WTC11 (cell line): ENCODE data around the gene LIMS2. TPM values are rescaled to one million over a fixed set of nuclear protein-coding genes. Genes with fewer than 3 reads are reported as not detected.

Source experiments
- ATAC-seq: fragments of 200-7000 bp; cut with Tn5 transposase; 2 replicates; pipeline ENCODE4 v1.10.0; 2021; ENCODE audit warnings: mild to moderate bottlenecking, moderate library complexity
- CTCF ChIA-PET: fragments of 300-600 bp; sonication (Branson Sonifier 250); formaldehyde crosslinking; loops from one replicate; lab custom pipeline; 2021; ENCODE audit warnings: antibody characterized with exemption; lab: Charles Lee
- POLR2A ChIA-PET: fragments of 350-600 bp; sonication (Branson Sonifier 250); formaldehyde crosslinking; loops from one replicate; lab custom pipeline; 2021; ENCODE audit warnings: antibody characterized with exemption; lab: Charles Lee
- DNase-seq: peaks from one replicate; pipeline ENCODE4 v3.0.0; 2021; ENCODE audit warnings: low spot score
- H3K27ac Mint-ChIP-seq: 2 replicates; pipeline ENCODE4 v1.8.0; 2021; ENCODE audit warnings: mixed read lengths
- H3K27me3 Mint-ChIP-seq: 2 replicates; pipeline ENCODE4 v1.8.0; 2021; ENCODE audit warnings: low read depth, mild to moderate bottlenecking, moderate library complexity, mixed read lengths
- H3K36me3 Mint-ChIP-seq: 2 replicates; pipeline ENCODE4 v1.8.0; 2021; ENCODE audit warnings: mixed read lengths
- H3K4me1 Mint-ChIP-seq: 2 replicates; pipeline ENCODE4 v1.8.0; 2022; ENCODE audit warnings: mixed read lengths
- H3K4me3 Mint-ChIP-seq: 2 replicates; pipeline ENCODE4 v1.8.0; 2021; ENCODE audit warnings: mild to moderate bottlenecking, moderate library complexity, mixed read lengths
- H3K9me3 Mint-ChIP-seq: 2 replicates; pipeline ENCODE4 v1.8.0; 2021; ENCODE audit warnings: mixed read lengths
- AFF4 ChIP-seq: sonication (generic); formaldehyde crosslinking; IDR thresholded peaks from 2 replicates; pipeline ENCODE4 v1.8.1; 2023; ENCODE audit warnings: mild to moderate bottlenecking, missing genetic modification reagents, borderline replicate concordance
- CBFB ChIP-seq: sonication (generic); formaldehyde crosslinking; IDR thresholded peaks from 2 replicates; pipeline ENCODE4 v1.8.1; 2022; ENCODE audit warnings: mild to moderate bottlenecking, low read depth, missing genetic modification reagents
- E2F1 ChIP-seq: sonication (generic); formaldehyde crosslinking; IDR thresholded peaks from 2 replicates; pipeline ENCODE4 v1.8.0; 2022; ENCODE audit warnings: mild to moderate bottlenecking, missing genetic modification reagents
- ESRRA ChIP-seq: sonication (generic); formaldehyde crosslinking; IDR thresholded peaks from 2 replicates; pipeline ENCODE4 v1.8.1; 2022; ENCODE audit warnings: mild to moderate bottlenecking, missing genetic modification reagents, borderline replicate concordance
- FOXJ3 ChIP-seq: sonication (generic); formaldehyde crosslinking; IDR thresholded peaks from 2 replicates; pipeline ENCODE4 v1.9.0; 2021; ENCODE audit warnings: missing genetic modification reagents, mild to moderate bottlenecking, borderline replicate concordance
- GABPB1 ChIP-seq: sonication (generic); formaldehyde crosslinking; IDR thresholded peaks from 2 replicates; pipeline ENCODE4 v1.8.1; 2023; ENCODE audit warnings: mild to moderate bottlenecking, missing genetic modification reagents
- GTF2I ChIP-seq: fragments of 250-450 bp; sonication (Bioruptor Pico); conservative IDR thresholded peaks from 2 replicates; pipeline ENCODE4 v1.4.0; 2021; ENCODE audit warnings: mild to moderate bottlenecking
- KAT7 ChIP-seq: sonication (generic); formaldehyde crosslinking; IDR thresholded peaks from 2 replicates; pipeline ENCODE4 v1.8.1; 2023; ENCODE audit warnings: missing genetic modification reagents, mild to moderate bottlenecking, borderline replicate concordance
- MXD4 ChIP-seq: fragments of 250-450 bp; sonication (Bioruptor Pico); IDR thresholded peaks from 2 replicates; pipeline ENCODE4 v1.8.0; 2021; ENCODE audit warnings: mild to moderate bottlenecking, moderate library complexity, borderline replicate concordance
- NFATC4 ChIP-seq: fragments of 250-450 bp; sonication (Bioruptor Pico); IDR thresholded peaks from 2 replicates; pipeline ENCODE4 v1.9.0; 2021; ENCODE audit warnings: mild to moderate bottlenecking
- SOX15 ChIP-seq: fragments of 250-450 bp; sonication (Bioruptor Pico); IDR thresholded peaks from 2 replicates; pipeline ENCODE4 v1.9.0; 2021; ENCODE audit warnings: mild to moderate bottlenecking
- TCF7 ChIP-seq: sonication (generic); formaldehyde crosslinking; IDR thresholded peaks from 2 replicates; pipeline ENCODE4 v1.8.0; 2022; ENCODE audit warnings: mild to moderate bottlenecking, low read depth, missing genetic modification reagents, moderate library complexity
- ZNF138 ChIP-seq: sonication (generic); formaldehyde crosslinking; conservative IDR thresholded peaks from 2 replicates; pipeline ENCODE4 v1.8.1; 2022; ENCODE audit warnings: mild to moderate bottlenecking, moderate library complexity, missing genetic modification reagents
- ZNF219 ChIP-seq: sonication (generic); formaldehyde crosslinking; IDR thresholded peaks from 2 replicates; pipeline ENCODE4 v1.8.0; 2023; ENCODE audit warnings: missing genetic modification reagents, mild to moderate bottlenecking, borderline replicate concordance
- ZNF416 ChIP-seq: fragments of 250-450 bp; sonication (Bioruptor Pico); IDR thresholded peaks from 2 replicates; pipeline ENCODE4 v1.9.0; 2021; ENCODE audit warnings: mild to moderate bottlenecking, inconsistent platforms
- ZNF423 ChIP-seq: fragments of 250-450 bp; sonication (Bioruptor Pico); IDR thresholded peaks from 2 replicates; pipeline ENCODE4 v2.1.2; 2022; ENCODE audit warnings: mild to moderate bottlenecking, moderate library complexity
- ZSCAN18 ChIP-seq: fragments of 250-450 bp; sonication (Bioruptor Pico); IDR thresholded peaks from 2 replicates; pipeline ENCODE4 v2.1.2; 2022; ENCODE audit warnings: mild to moderate bottlenecking, moderate library complexity
- total RNA-seq: library from RNA; stranded (reverse); gene quantifications from 3 replicates; pipeline ENCODE4 v1.2.3, GENCODE V29; 2021
- TF ChIP-seq, protein P1 (sequence below): sonication (generic); formaldehyde crosslinking; IDR thresholded peaks from 2 replicates; pipeline ENCODE4 v1.8.1; 2022; ENCODE audit warnings: mild to moderate bottlenecking, missing genetic modification reagents, moderate library complexity, borderline replicate concordance
- TF ChIP-seq, protein P2 (sequence below): sonication (generic); formaldehyde crosslinking; IDR thresholded peaks from 2 replicates; pipeline ENCODE4 v1.8.0; 2023; ENCODE audit warnings: missing genetic modification reagents
- TF ChIP-seq, protein P3 (sequence below): fragments of 250-450 bp; sonication (Bioruptor Pico); IDR thresholded peaks from 2 replicates; pipeline ENCODE4 v1.8.0; 2021; ENCODE audit warnings: mild to moderate bottlenecking

Gene LIMS2
- total RNA-seq, 1 experiment from 2014 or later: 2.4 TPM

- H3K4me3 Mint-ChIP-seq: no peak overlapping the region
- POLR2A ChIA-PET: no interaction called here
- no peak for DNase-seq
- CTCF ChIA-PET: interaction anchor here (0.9 to 1.9 kb wide), 2 partner anchors 8 to 11 kb away, joined by 3 to 9 read pairs; no protein-coding TSS in a partner anchor
- ATAC-seq: no peak
- no peaks in the 10 kb centered on the region for H3K36me3 Mint-ChIP-seq
- peaks cover 3% of the 10 kb centered on the region; the same call in 1 of the 2 replicates for H3K27me3 Mint-ChIP-seq
- H3K9me3 Mint-ChIP-seq: peaks cover 7% of the 10 kb centered on the region
- H3K4me1 Mint-ChIP-seq: no peaks in the 10 kb centered on the region
- H3K27ac Mint-ChIP-seq: no peak overlapping the region
- TF ChIP-seq SOX15 (CRISPR knock-in tag): no peak
- no peak for TF ChIP-seq KAT7 (CRISPR knock-in tag)
- TF ChIP-seq ZSCAN18: no peak
- no peak for TF ChIP-seq CBFB (CRISPR knock-in tag)
Measured at GRCh38 chr2:127599211-127599610, 76.1 kb downstream of the LIMS2 start.

GRCh38 chr2:127598711-127599110, 76.6 kb downstream of the LIMS2 start:
- TF ChIP-seq ZNF138 (CRISPR knock-in tag) (no peak), ESRRA (no peak), GABPB1 (CRISPR knock-in tag) (no peak), AFF4 (CRISPR knock-in tag) (no peak), FOXJ3 (no peak), ZNF416 (CRISPR knock-in tag) (no peak), E2F1 (CRISPR knock-in tag) (no peak), CBFB (CRISPR knock-in tag) (no peak), GTF2I (CRISPR knock-in tag) (no peak), MXD4 (CRISPR knock-in tag) (no peak), KAT7 (CRISPR knock-in tag) (no peak), ZNF423 (no peak), ZNF219 (CRISPR knock-in tag) (no peak), TCF7 (CRISPR knock-in tag) (no peak), NFATC4 (no peak), ZSCAN18 (no peak)
- TF ChIP-seq, protein P1, sequence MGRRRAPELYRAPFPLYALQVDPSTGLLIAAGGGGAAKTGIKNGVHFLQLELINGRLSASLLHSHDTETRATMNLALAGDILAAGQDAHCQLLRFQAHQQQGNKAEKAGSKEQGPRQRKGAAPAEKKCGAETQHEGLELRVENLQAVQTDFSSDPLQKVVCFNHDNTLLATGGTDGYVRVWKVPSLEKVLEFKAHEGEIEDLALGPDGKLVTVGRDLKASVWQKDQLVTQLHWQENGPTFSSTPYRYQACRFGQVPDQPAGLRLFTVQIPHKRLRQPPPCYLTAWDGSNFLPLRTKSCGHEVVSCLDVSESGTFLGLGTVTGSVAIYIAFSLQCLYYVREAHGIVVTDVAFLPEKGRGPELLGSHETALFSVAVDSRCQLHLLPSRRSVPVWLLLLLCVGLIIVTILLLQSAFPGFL (CRISPR knock-in tag): no peak
- TF ChIP-seq, protein P2, sequence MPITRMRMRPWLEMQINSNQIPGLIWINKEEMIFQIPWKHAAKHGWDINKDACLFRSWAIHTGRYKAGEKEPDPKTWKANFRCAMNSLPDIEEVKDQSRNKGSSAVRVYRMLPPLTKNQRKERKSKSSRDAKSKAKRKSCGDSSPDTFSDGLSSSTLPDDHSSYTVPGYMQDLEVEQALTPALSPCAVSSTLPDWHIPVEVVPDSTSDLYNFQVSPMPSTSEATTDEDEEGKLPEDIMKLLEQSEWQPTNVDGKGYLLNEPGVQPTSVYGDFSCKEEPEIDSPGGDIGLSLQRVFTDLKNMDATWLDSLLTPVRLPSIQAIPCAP (CRISPR knock-in tag): no peak
- TF ChIP-seq, protein P3, sequence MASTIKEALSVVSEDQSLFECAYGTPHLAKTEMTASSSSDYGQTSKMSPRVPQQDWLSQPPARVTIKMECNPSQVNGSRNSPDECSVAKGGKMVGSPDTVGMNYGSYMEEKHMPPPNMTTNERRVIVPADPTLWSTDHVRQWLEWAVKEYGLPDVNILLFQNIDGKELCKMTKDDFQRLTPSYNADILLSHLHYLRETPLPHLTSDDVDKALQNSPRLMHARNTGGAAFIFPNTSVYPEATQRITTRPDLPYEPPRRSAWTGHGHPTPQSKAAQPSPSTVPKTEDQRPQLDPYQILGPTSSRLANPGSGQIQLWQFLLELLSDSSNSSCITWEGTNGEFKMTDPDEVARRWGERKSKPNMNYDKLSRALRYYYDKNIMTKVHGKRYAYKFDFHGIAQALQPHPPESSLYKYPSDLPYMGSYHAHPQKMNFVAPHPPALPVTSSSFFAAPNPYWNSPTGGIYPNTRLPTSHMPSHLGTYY (CRISPR knock-in tag): no peak
- DNase-seq (no peak), ATAC-seq (no peak)
- no peaks in the 10 kb centered on the region for H3K4me1 Mint-ChIP-seq
- H3K4me3 Mint-ChIP-seq: no peak overlapping the region
- H3K27me3 Mint-ChIP-seq: peaks cover 3% of the 10 kb centered on the region; the same call in 1 of the 2 replicates
- H3K36me3 Mint-ChIP-seq: no peaks in the 10 kb centered on the region
- H3K9me3 Mint-ChIP-seq: peaks cover 7% of the 10 kb centered on the region
- ChIA-PET CTCF (interaction anchor here (0.9 kb wide), 1 partner anchor 12 kb away, joined by 3 read pairs; no protein-coding TSS in a partner anchor), POLR2A (no interaction called here)
- H3K27ac Mint-ChIP-seq: no peak overlapping the region
